ENCODE measurements around the gene PDE4A. TPM values are rescaled to one million over a fixed set of nuclear protein-coding genes. Genes with fewer than 3 reads are reported as not detected.
A peak's percentile ranks its signal among the peaks of the same experiment; 100 is the strongest.
"Not testable (repeated sequence)": the region's sequence is repeated elsewhere in the genome, so short reads cannot be mapped to it uniquely, and the experiment has no call there.

PDE4A gene
- polyA plus RNA-seq (2013, experiment 1 of 2; ENCODE audit: insufficient read length), result 10.9 TPM
- polyA plus RNA-seq (2013, experiment 2 of 2; ENCODE audit: insufficient read length), result 14.0 TPM

- DNase-seq, result peak; percentile 46
These were observed at the start of gene PDE4A for GRCh38 chr19:10420444-10421239. PDE4A (plus strand) TSS chr19:10420538; CDS start chr19:10420765, 227 bp downstream.

DNA sequence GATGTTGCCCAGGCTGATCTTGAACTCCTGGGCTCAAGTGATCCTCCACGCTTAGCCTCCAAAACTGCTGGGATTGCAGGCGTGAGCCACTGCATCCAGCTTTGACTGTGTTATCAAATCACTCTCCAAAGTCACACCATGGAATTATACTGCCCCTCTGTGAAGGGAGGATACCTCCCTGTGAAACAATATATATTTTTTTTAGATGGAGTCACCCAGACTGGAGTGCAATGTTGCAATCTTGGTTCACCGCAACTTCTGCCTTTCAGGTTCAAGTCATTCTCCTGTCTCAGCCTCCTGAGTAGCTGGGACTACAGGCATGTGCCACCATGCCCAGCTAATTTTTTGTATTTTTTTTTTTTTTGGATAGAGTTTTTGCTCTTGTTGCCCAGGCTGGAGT is 47.6 kb upstream of the PDE4A start:
- DNase-seq, result no peak

DNA sequence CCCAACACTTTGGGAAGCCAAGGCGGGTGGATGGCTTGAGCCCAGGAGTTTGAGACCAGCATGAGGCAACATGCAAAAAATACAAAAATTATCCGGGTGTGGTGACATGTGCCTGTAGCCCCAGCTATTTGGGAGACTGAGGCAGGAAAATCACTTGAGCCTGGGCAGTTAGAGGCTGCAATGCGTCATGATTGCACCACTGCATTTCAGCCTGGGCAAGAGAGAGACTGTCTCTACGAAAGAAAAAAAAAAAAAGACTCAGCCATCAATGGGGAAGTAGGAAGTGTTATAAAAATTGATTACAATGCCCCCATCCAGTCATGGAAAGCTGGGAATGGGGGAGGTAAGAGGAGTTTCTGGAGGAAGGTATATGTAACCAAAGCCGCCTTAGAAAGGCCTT is 45.4 kb upstream of the PDE4A start:
- no peak for DNase-seq

DNA sequence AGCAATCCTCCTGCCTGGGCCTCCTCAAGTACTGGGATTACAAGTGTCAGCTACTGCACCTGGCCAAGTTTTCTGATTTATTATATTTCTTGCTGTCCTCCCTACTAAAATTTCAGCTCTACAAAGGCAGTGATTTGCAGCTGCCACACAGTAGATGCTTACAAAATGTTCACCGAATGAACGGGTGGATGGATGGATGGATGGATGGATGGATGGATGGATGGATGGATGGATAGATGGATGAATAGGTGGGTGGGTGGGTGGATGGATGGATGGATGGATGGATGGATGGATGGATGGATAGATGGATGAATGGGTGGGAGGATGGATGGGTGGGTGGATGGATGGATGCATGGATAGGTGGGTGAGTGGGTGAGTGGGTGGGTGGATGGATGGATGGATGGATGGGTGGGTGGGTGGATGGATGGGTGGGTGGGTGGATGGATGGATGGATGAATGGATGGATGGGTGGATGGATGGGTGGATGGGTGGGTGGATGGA is 43.1 kb upstream of the PDE4A start:
- DNase-seq, result not testable (repeated sequence)

DNA sequence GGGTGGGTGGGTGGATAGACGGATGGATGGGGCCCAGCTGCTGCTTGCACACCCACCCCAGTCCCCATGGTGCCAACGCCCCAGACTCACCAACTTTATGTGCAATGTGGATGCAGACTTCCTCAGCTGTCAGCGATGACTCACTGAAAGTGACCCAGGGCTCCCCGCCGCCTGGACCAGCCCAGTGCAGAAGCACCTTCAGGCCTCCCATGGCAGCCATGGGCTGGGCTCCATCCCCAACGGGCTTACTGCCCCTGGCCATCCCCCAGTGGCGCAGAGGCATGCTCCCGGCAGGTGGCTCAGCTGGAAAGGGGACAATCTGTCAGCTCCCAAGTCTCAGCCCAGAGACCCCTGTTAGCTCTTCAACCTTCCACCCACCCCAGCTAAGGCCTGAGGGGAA is 42.2 kb upstream of the PDE4A start:
- no peak for DNase-seq

- DNase-seq, result peak; percentile 4
These were observed 40.4 kb upstream of the PDE4A start for GRCh38 chr19:10379880-10380312.

DNA sequence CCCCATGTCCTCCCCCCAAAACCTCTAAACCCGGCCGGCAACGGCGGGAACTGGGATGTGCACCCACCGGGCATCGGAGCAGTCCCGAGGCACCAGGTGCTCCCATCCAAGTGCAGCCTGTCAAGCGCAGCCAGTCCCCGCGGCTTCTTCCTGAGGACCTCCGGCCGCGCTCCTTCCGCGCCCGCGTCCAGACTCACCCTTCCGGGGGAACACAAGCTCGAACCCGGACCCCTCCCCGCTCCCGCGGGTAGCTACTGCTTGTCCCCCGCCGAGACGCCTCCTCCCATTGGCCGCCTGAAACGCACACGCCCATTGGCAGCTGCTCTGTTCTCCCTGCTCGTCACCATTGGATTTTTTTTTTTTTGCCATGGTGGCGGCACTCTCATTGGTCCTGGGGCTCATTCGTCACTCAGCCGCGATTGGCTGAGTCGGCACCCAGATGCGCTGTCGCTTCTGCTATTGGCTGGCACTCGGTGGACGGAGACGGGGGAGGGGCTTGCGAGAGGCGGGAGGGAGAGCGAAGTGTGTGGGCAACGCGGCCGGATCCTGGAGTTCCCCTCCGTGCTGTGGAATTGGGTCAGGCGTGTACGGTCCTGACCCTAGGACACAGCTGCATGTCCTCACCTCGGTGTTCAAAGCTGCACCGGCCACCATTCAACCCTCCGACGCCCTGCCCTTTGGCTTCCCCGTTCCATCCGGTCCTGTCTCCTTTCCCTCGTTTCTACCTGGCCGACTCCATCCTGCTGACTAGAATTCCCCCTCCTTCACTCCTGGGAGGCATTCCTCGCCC is 39.8 kb upstream of the PDE4A start, which contains the start of gene TYK2:
TYK2 (minus strand) TSS at position 260 of the 790 bp plus-strand sequence. CDS start 2,166 bp downstream, outside the sequence.
- peak; percentile 98 for DNase-seq

DNA sequence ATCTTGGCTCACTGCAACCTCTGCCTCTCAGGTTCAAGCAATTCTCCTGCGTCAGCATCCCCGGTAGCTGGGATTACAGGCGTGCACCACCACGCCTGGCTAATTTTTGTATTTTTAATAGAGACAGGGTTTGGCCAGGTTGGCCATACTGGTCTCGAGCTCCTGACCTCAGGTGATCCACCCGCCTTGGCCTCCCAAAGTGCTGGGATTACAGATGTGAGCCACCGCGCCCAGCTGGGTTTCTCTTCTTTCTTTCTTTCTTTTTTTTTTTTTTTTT is 37.2 kb upstream of the PDE4A start:
- DNase-seq, result not testable (repeated sequence)

DNA sequence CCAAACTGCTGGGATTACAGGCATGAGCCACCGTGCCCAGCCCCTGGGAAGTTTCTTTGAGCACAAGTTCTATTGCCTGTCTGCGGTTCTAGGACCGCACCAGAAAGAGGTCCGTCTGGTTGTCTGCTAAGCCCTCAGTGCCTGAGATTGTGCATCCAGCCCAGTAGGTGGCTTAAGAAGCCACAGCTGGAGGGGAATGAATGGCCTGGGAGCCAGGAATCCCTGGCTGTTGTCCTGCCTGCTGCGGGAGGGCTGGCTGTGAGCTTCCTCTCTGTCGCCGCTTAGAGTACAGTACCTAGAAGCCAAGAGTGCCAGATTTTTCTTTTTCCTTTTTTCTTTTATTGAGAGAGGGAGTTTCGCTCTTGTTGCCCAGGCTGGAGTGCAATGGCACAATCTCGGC is 35.8 kb upstream of the PDE4A start:
- DNase-seq, result no peak

DNA sequence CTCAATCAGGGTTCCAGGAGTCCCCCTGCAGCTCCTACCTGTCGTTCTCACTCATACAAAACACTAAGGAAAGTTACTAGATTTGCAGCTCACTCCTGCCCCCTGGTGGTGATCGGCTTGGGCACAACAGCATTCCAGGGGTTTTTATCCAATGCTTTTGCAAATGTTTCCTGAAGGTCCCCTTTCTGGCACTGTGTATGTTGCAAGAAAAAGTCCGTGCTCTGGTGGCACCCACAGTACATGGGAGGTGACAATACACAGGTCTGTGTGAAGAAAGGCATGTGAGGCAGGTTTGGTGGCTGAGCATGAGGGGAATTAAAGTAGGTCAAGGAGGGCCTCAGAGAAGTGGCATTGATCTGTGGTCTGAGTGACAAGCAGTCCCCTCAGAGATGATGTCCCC is 31.4 kb upstream of the PDE4A start:
- DNase-seq, result peak; percentile 70

GRCh38 chr19:10389863-10390262 is 30.5 kb upstream of the PDE4A start:
- peak; percentile 20 for DNase-seq

DNA sequence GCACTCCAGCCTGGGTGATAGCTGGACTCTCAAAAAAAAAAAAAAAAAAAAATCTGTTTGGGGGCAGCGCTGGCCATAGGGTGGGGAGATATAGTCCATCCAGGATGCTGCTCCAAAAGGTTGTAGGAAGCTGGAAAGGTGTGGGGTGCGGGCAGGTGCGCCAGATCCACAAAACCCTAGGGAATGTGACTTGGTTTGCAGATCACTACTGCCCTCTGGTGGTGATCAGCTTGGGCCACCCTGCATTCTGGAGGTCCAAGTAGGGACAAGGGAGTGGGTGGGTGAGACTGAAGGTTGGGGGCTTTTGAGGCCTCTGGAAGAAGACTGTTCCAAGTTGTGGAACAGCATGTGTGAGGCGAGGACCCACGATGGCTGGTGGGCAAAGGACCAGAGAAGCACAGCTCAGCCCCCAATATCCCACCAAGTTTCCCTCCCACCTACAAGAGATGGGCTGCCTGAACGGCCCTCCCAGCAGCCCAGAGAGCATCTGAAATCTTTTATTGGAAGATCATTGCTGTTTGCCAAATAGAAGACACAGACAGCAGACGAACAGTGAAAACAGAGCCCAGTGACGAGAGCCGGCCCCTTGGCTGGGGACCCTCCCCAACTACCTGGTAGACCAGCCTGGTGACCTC is 29.6 kb upstream of the PDE4A start:
- peak; percentile 51 for DNase-seq

- no peak for DNase-seq
These were observed 28.2 kb upstream of the PDE4A start for GRCh38 chr19:10392120-10392519.

DNA sequence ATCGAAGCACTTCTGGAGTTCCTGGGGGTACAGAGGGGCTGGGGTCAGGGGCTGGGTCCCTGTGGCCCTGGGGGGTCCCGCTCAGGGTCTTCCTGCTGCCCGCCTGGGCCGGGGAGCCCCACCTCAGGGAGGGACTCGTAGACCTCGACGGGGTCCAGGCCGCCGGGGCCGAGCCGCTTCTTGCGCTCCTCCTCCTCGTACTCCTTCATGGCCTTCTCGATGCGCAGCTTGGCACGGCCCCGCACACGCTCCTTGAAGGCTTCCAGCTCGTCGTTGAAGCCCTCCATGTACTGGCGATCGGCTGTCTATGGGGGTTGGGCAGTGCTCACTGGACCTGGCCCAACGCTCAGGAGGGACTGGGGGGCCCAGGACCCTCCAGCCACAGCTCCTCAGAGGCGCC is 27.2 kb upstream of the PDE4A start:
- DNase-seq, result no peak

GRCh38 chr19:10395003-10395402 is 25.3 kb upstream of the PDE4A start:
- no peak for DNase-seq

GRCh38 chr19:10395436-10395835 is 24.9 kb upstream of the PDE4A start:
- no peak for DNase-seq

DNA sequence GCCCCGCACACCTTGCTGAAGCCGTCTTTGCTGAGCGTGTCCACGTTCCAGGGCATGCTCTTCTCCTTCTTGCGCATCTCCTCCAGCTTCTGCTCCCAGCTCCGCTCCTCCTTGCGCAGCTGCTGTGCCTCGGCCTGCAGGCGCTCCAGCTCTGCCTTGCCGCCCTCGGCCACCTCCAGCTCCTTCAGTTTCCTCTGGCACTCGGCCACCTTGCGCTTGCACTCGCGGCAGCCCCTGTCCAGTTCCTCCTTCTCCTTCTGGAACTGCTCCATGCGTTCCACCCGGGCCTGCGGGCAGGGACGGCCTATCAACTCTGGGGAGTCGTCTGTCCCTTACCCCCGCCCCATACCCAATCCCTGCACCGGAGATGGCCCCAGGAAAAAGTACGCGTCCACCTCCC is 24.4 kb upstream of the PDE4A start:
- DNase-seq, result no peak

DNA sequence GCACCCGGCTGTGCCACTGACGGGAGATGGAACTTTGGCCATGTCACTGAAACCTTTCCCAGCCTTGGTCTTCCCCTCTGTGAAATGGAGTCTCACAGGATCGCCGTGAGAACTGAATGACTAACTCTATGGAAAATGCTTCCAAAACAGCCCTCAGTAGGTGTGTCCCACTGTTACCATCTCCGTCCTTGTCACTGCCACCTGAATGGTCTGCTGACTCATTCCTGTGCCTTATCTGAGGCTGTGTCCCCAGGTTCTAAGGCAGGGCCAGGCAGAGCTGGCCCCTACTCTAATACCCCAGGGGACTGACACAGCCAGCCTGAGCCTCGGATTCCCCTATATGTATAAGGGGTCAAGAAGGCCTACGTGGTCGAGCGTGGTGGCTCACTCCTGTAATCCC is 21.5 kb upstream of the PDE4A start:
- DNase-seq, result no peak

DNA sequence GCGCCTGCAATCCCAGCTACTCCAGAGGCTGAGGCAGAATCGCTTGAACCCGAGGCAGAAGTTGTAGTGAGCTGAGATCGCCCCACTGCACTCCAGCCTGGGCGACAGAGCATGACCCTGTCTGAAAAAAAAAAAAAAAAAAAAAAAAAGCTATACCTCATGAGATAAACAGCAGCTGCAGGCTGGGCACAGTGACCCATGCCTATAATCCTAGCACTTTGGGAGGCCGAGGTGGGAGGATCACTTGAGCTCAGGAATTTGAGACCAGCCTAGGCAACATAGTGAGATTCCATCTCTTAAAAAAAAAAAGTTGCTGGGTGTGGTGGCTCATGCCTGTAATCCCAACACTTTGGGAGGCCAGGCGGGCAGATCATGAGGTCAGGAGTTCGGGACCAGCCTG is 21.0 kb upstream of the PDE4A start:
- DNase-seq, result not testable (repeated sequence)

DNA sequence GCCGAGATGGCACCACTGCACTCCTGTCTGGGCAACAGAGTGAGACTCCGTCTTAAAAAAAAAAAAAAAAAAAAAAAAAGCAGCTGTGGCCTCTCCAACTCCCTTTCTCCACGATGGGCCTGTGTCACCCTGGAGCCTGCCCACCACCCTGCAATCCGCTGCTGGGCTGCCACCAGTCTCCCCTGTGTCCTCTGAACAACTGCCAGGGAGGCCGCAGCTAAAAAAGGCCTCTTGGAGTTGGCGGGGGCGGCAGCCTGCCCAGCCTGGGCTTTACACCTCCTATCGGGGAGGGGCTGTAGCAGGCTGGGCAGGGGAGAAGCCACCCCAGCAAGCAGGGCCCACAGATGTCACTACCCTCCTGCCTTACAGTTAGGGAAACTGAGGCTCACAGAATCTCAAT is 20.5 kb upstream of the PDE4A start:
- DNase-seq, result no peak

GRCh38 chr19:10402441-10403038 is 17.8 kb upstream of the PDE4A start:
- DNase-seq, result peak; percentile 47

GRCh38 chr19:10403137-10404021 is 17.0 kb upstream of the PDE4A start, which contains the start of gene CDC37:
CDC37 (minus strand) TSS chr19:10403542; CDS start chr19:10403479, 63 bp downstream.
- DNase-seq, result peak; percentile 94

Data from fibroblast of skin of back (primary cell).